ENCODE results near the gene GPC3.

GRCh38 chrX:133543654-133544053 is 441.7 kb downstream of the GPC3 start:
- TF ChIP-seq CTCF (IDR thresholded peaks at IDR 0.05) (no peak), POLR2A (IDR thresholded peaks at IDR 0.05) (no peak), POLR2AphosphoS5 (IDR thresholded peaks at IDR 0.05) (no peak)

Data from suprapubic skin (tissue), 4 donors.